ENCODE measurements around the gene STIMATE. TPM values are rescaled to one million over a fixed set of nuclear protein-coding genes. Genes with fewer than 3 reads are reported as not detected.

STIMATE gene
- total and polyA plus RNA-seq, 9 of the 15 experiments (the other 6 are each of a cell fraction or from before 2014, with no cell fraction given) = 0.14 to 7.7 (median 4.9) TPM

GRCh38 chr3:52801839-52802238, 95.5 kb downstream of the STIMATE start:
- no peak for ATAC-seq
- 12% methylated on average over 5 of the region's 5 CpGs for WGBS (ENCODE audit: insufficient coverage, low coverage, missing lambda C conversion rate)
- H3K79me2 ChIP-seq (ENCODE audit: control insufficient read depth, insufficient read depth, low read length) = no peaks in the 10 kb centered on the region

More at GRCh38 chr3:52801839-52802238, 95.5 kb downstream of the STIMATE start:
- H3K9me1 ChIP-seq (ENCODE audit: control insufficient read depth, insufficient read depth, low read length) = no peaks in the 10 kb centered on the region
- no peaks in the 10 kb centered on the region for H4K20me1 ChIP-seq (replicated peaks; ENCODE audit: control insufficient read depth, insufficient read depth, low read length)
- H3K9ac ChIP-seq (ENCODE audit: insufficient read depth in 1 of 2, low read depth in 2 of 2, low read length in 2 of 2) = no peak overlapping the region
- FAIRE-seq = no peak
- intact Hi-C loops (cut with micrococcal nuclease) = no loop called here
- peaks cover 0 to 7% of the 10 kb centered on the region in 2 experiments; a peak in 1 of 5 replicates for H3K27me3 ChIP-seq (ENCODE audit: control insufficient read depth in 2 of 2, insufficient read depth in 2 of 2, low read length in 2 of 2)
- DNase-seq (ENCODE audit: extremely low read depth in 1 of 4, low spot score in 3 of 4) = no peak
- ChIA-PET POLR2A (interaction anchor here (1.0 kb wide), 1 partner anchor 31 kb away, joined by 4 read pairs; the partner anchor contains the start of gene NEK4), CTCF (ENCODE audit: low intra/inter-chr PET ratio) (no interaction called here)
- no peak overlapping the region for H2AFZ ChIP-seq (ENCODE audit: low read depth, low read length)
- no peak overlapping the region for H3K4me3 ChIP-seq
- no TSS peak for BruUV-seq (replicated peaks)
- no peak for TF ChIP-seq SOX6 (IDR thresholded peaks at IDR 0.05)
- no peak for TF ChIP-seq HDGF (IDR thresholded peaks at IDR 0.05)
- TF ChIP-seq IFI16 (CRISPR knock-in tag; IDR thresholded peaks at IDR 0.05) = no peak
- TF ChIP-seq RNF2 (IDR thresholded peaks at IDR 0.05) = no peak
- TF ChIP-seq BRCA1 (IDR thresholded peaks at IDR 0.05) = no peak
- no peak for TF ChIP-seq BRCA1 (CRISPR knock-in tag; IDR thresholded peaks at IDR 0.05)
- TF ChIP-seq ILK (tag; IDR thresholded peaks at IDR 0.05; ENCODE audit: borderline replicate concordance, low read depth) = no peak
- no peak for TF ChIP-seq ZNF717 (CRISPR knock-in tag; IDR thresholded peaks at IDR 0.05)
- no peak for TF ChIP-seq RFX5 (IDR thresholded peaks at IDR 0.05; ENCODE audit: low read depth, low read length)
- TF ChIP-seq ZNF146 (CRISPR knock-in tag; IDR thresholded peaks at IDR 0.05; ENCODE audit: unreplicated experiment) = no peak
- no peak for TF ChIP-seq HMG20B (CRISPR knock-in tag; IDR thresholded peaks at IDR 0.05)
- no peak for TF ChIP-seq ARID2 (IDR thresholded peaks at IDR 0.05)
- TF ChIP-seq SIRT6 (IDR thresholded peaks at IDR 0.05; ENCODE audit: low read depth, low read length) = no peak
- TF ChIP-seq, protein P1, sequence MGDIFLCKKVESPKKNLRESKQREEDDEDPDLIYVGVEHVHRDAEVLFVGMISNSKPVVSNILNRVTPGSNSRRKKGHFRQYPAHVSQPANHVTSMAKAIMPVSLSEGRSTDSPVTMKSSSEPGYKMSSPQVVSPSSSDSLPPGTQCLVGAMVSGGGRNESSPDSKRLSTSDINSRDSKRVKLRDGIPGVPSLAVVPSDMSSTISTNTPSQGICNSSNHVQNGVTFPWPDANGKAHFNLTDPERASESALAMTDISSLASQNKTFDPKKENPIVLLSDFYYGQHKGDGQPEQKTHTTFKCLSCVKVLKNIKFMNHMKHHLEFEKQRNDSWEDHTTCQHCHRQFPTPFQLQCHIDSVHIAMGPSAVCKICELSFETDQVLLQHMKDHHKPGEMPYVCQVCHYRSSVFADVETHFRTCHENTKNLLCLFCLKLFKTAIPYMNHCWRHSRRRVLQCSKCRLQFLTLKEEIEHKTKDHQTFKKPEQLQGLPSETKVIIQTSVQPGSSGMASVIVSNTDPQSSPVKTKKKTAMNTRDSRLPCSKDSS (IDR thresholded peaks at IDR 0.05; ENCODE audit: low read depth, partially characterized antibody) = no peak
- TF ChIP-seq, protein P2, sequence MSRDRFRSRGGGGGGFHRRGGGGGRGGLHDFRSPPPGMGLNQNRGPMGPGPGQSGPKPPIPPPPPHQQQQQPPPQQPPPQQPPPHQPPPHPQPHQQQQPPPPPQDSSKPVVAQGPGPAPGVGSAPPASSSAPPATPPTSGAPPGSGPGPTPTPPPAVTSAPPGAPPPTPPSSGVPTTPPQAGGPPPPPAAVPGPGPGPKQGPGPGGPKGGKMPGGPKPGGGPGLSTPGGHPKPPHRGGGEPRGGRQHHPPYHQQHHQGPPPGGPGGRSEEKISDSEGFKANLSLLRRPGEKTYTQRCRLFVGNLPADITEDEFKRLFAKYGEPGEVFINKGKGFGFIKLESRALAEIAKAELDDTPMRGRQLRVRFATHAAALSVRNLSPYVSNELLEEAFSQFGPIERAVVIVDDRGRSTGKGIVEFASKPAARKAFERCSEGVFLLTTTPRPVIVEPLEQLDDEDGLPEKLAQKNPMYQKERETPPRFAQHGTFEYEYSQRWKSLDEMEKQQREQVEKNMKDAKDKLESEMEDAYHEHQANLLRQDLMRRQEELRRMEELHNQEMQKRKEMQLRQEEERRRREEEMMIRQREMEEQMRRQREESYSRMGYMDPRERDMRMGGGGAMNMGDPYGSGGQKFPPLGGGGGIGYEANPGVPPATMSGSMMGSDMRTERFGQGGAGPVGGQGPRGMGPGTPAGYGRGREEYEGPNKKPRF (IDR thresholded peaks at IDR 0.05; ENCODE audit: low read depth, low read length) = no peak
- TF ChIP-seq ADNP (tag; IDR thresholded peaks at IDR 0.05) = no peak
- no peak for TF ChIP-seq WHSC1 (IDR thresholded peaks at IDR 0.05; ENCODE audit: low read length)
- TF ChIP-seq ETV5 (CRISPR knock-in tag; IDR thresholded peaks at IDR 0.05; ENCODE audit: low read depth) = no peak
- TF ChIP-seq POLR3G (IDR thresholded peaks at IDR 0.05; ENCODE audit: extremely low read depth, insufficient read length, insufficient replicate concordance) = no peak
- TF ChIP-seq NR1H2 (CRISPR knock-in tag; IDR thresholded peaks at IDR 0.05) = no peak
- in situ Hi-C loops (cut with MboI) = no loop called here
- no peaks in the 10 kb centered on the region for H3K36me3 ChIP-seq (ENCODE audit: control insufficient read depth, insufficient read depth, low read length)
- no peak overlapping the region for H3K4me2 ChIP-seq (ENCODE audit: insufficient read depth, low read length)
- H3K9me3 ChIP-seq (replicated peaks; ENCODE audit: control insufficient read depth, insufficient read depth, low read depth, low read length) = no peaks in the 10 kb centered on the region
- no peak overlapping the region for H3K27ac ChIP-seq (ENCODE audit: extremely low read depth, low read depth, low read length)
- H3K4me1 ChIP-seq (replicated peaks in 1 of 2; ENCODE audit: control insufficient read depth in 2 of 2, insufficient read depth in 2 of 2, low read length in 2 of 2) = peaks cover 0 to 14% of the 10 kb centered on the region in 2 experiments; a peak in 2 of 5 replicates

Measured in K562 (cell line).